CD8-positive, alpha-beta memory T cell (primary cell): ENCODE measurements around the gene CELF6. TPM values are rescaled to one million over a fixed set of nuclear protein-coding genes. Genes with fewer than 3 reads are reported as not detected.

Experiments
- CTCF ChIA-PET: fragments of 350-600 bp; sonication (Branson Sonifier 250); formaldehyde crosslinking; loops from one replicate; lab custom pipeline; 2021; ENCODE audit warnings: antibody characterized with exemption; lab: Charles Lee
- POLR2A ChIA-PET: fragments of 350-600 bp; sonication (Branson Sonifier 250); formaldehyde crosslinking; loops from one replicate; lab custom pipeline; 2021; ENCODE audit warnings: antibody characterized with exemption; lab: Charles Lee
- DNase-seq, 5 donors: peaks; one replicate each; pipeline versions ENCODE4 v3.0.0 to v3.0.0-alpha.2; 2020 to 2022; ENCODE audit warnings: mixed read lengths in 1 of 5
- H3K27ac ChIP-seq: one replicate; pipeline ENCODE4 v1.7.0; 2013; ENCODE audit warnings: low read depth, mild to moderate bottlenecking, low read length, moderate library complexity
- H3K27me3 ChIP-seq: 2 replicates; pipeline ENCODE4 v1.7.0; 2013; ENCODE audit warnings: low read length, mild to moderate bottlenecking; ENCODE audit not compliant: insufficient read depth, poor library complexity, severe bottlenecking
- H3K36me3 ChIP-seq: 2 replicates; pipeline ENCODE4 v1.7.0; 2013; ENCODE audit warnings: mild to moderate bottlenecking, low read length, moderate library complexity; ENCODE audit not compliant: insufficient read depth
- H3K4me1 ChIP-seq: 2 replicates; pipeline ENCODE4 v1.7.0; 2013; ENCODE audit warnings: mild to moderate bottlenecking, low read length, moderate library complexity; ENCODE audit not compliant: insufficient read depth
- H3K4me3 ChIP-seq: 2 replicates; pipeline ENCODE4 v1.7.0; 2013; ENCODE audit warnings: mild to moderate bottlenecking, low read length
- H3K9me3 ChIP-seq: 2 replicates; pipeline ENCODE4 v1.7.0; 2013; ENCODE audit warnings: mild to moderate bottlenecking, low read length
- H3K27ac Mint-ChIP-seq, 8 donors: one replicate each; pipeline ENCODE4 v1.8.0; 2020 to 2021; ENCODE audit warnings: mixed read lengths in 8 of 8, mild to moderate bottlenecking in 6 of 8, inconsistent platforms in 3 of 8, moderate library complexity in 3 of 8
- H3K27me3 Mint-ChIP-seq, 2 donors: one replicate each; pipeline ENCODE4 v1.8.0; 2020 to 2021; ENCODE audit warnings: mixed read lengths in 2 of 2, mild to moderate bottlenecking in 1 of 2, moderate library complexity in 1 of 2
- H3K36me3 Mint-ChIP-seq, 3 donors: one replicate each; pipeline ENCODE4 v1.8.0; 2020 to 2021; ENCODE audit warnings: mixed read lengths in 3 of 3, inconsistent platforms in 1 of 3, mild to moderate bottlenecking in 1 of 3
- H3K4me1 Mint-ChIP-seq, 3 donors: one replicate each; pipeline ENCODE4 v1.8.0; 2020 to 2021; ENCODE audit warnings: mixed read lengths in 3 of 3, inconsistent platforms in 1 of 3, mild to moderate bottlenecking in 1 of 3
- H3K4me3 Mint-ChIP-seq, 7 donors: one replicate each; pipeline ENCODE4 v1.8.0; 2020 to 2021; ENCODE audit warnings: mixed read lengths in 7 of 7, mild to moderate bottlenecking in 6 of 7, moderate library complexity in 4 of 7, inconsistent platforms in 2 of 7
- H3K9me3 Mint-ChIP-seq, 5 donors: one replicate each; pipeline ENCODE4 v1.8.0; 2020 to 2022; ENCODE audit warnings: mixed read lengths in 5 of 5, mild to moderate bottlenecking in 3 of 5, moderate library complexity in 2 of 5, inconsistent platforms in 1 of 5
- polyA plus RNA-seq: library from polyadenylated mRNA; unstranded; fragments of 300-500 nt; fragmentation: Illumina TruSeq; gene quantifications from one replicate; pipeline ENCODE4 v1.2.3, GENCODE V29; 2021
- total RNA-seq, 2 experiments: library from RNA; stranded (reverse); gene quantifications; one replicate each; pipeline ENCODE4 v1.2.3, GENCODE V29; 2021

Gene CELF6
- total and polyA plus RNA-seq, 3 experiments from 2014 or later, result 0.53 to 0.68 TPM; not detected in 1

DNA sequence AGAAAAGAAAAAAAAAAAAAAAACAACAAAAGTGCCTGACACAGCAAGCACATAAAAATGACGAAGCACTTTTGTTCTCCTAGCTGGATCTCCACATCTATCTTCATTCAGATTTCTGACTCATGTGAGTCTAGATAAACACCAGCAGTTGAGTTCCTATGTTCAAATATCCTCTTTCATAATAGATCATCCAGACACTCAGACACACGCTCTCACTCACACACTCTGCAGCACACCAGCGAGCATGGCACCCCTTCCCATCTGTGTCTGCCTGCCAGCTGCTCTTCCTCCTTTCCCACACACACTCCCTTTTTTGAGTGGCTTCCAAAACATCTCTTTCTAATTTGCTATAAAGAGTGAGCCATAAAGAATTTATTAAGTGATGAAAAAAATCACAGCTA is 19.8 kb upstream of the CELF6 start:
- no peak overlapping the region for H3K27ac ChIP-seq
- CTCF ChIA-PET, result no interaction called here
- H3K9me3 Mint-ChIP-seq, result peaks cover 0 to 4% (median 0%) of the 10 kb centered on the region in 5 donors

GRCh38 chr15:72338617-72339321 is 18.8 kb upstream of the CELF6 start:
- H3K36me3 ChIP-seq, result no peaks in the 10 kb centered on the region
- no peaks in the 10 kb centered on the region for H3K4me1 Mint-ChIP-seq
- H3K9me3 Mint-ChIP-seq, result peaks cover 0 to 4% (median 0%) of the 10 kb centered on the region in 5 donors
- no peaks in the 10 kb centered on the region for H3K27me3 Mint-ChIP-seq
- ChIA-PET CTCF (no interaction called here), POLR2A (no interaction called here)
- no peaks in the 10 kb centered on the region for H3K4me1 ChIP-seq
- no peaks in the 10 kb centered on the region for H3K27me3 ChIP-seq
- no peak overlapping the region for H3K4me3 ChIP-seq
- DNase-seq, result no peak
- H3K36me3 Mint-ChIP-seq, result peaks cover 0 to 52% (median 14%) of the 10 kb centered on the region in 3 donors
- H3K27ac ChIP-seq, result no peak overlapping the region
- no peak overlapping the region for H3K27ac Mint-ChIP-seq
- no peaks in the 10 kb centered on the region for H3K9me3 ChIP-seq
- H3K4me3 Mint-ChIP-seq, result no peak overlapping the region

More for the DNA sequence above, 19.8 kb upstream of the CELF6 start:
- Mint-ChIP-seq H3K27me3 (no peaks in the 10 kb centered on the region), H3K27ac (no peak overlapping the region), H3K4me3 (no peak overlapping the region), H3K36me3 (peaks cover 0 to 58% (median 14%) of the 10 kb centered on the region in 3 donors), H3K4me1 (no peaks in the 10 kb centered on the region)
- Histone ChIP-seq H3K4me1 (no peaks in the 10 kb centered on the region), H3K27me3 (no peaks in the 10 kb centered on the region), H3K9me3 (no peaks in the 10 kb centered on the region), H3K36me3 (peaks cover 8% of the 10 kb centered on the region), H3K4me3 (no peak overlapping the region)
- DNase-seq, result no peak
- POLR2A ChIA-PET, result no interaction called here

DNA sequence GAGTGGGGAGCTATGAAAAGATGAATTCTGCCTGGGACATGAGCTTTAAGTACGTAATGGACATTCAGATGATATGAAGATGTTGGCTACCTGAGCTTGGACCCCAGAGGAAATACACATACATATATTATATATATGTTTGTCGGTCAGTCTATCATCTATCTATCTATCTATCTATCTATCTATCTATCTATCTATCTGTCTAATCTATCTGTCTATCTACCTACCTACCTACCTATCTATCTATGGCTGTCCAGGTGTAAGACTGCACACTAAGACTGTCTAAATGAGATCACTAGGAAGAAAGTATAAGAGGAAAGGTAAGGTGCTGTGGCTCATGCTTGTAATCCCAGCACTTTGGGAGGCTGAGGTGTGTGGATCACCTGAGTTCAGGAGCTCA is 18.2 kb upstream of the CELF6 start:
- no peak overlapping the region for H3K4me3 ChIP-seq
- H3K4me1 Mint-ChIP-seq, result no peaks in the 10 kb centered on the region
- no peaks in the 10 kb centered on the region for H3K36me3 ChIP-seq
- ChIA-PET POLR2A (no interaction called here), CTCF (no interaction called here)
- H3K27me3 Mint-ChIP-seq, result no peaks in the 10 kb centered on the region
- no peaks in the 10 kb centered on the region for H3K9me3 ChIP-seq
- H3K9me3 Mint-ChIP-seq, result peaks cover 0 to 4% (median 0%) of the 10 kb centered on the region in 5 donors
- no peak overlapping the region for H3K4me3 Mint-ChIP-seq
- no peak overlapping the region for H3K27ac ChIP-seq
- DNase-seq, result no peak
- no peak overlapping the region for H3K27ac Mint-ChIP-seq
- no peaks in the 10 kb centered on the region for H3K4me1 ChIP-seq
- H3K27me3 ChIP-seq, result no peaks in the 10 kb centered on the region
- peaks cover 0 to 46% (median 14%) of the 10 kb centered on the region in 3 donors for H3K36me3 Mint-ChIP-seq

- Mint-ChIP-seq H3K9me3 (peaks cover 0 to 4% (median 0%) of the 10 kb centered on the region in 5 donors), H3K36me3 (peaks cover 0 to 38% (median 17%) of the 10 kb centered on the region in 3 donors), H3K4me1 (no peaks in the 10 kb centered on the region), H3K4me3 (no peak overlapping the region), H3K27ac (no peak overlapping the region), H3K27me3 (peaks cover 0 to 1% of the 10 kb centered on the region in 2 donors)
- no peak for DNase-seq
- no peaks in the 10 kb centered on the region for H3K4me1 ChIP-seq
- POLR2A ChIA-PET, result no interaction called here
- no peak overlapping the region for H3K4me3 ChIP-seq
- H3K9me3 ChIP-seq, result no peaks in the 10 kb centered on the region
- CTCF ChIA-PET, result no interaction called here
- no peak overlapping the region for H3K27ac ChIP-seq
- H3K36me3 ChIP-seq, result no peaks in the 10 kb centered on the region
- H3K27me3 ChIP-seq, result no peaks in the 10 kb centered on the region
Measured at GRCh38 chr15:72334842-72335241, 14.9 kb upstream of the CELF6 start.

GRCh38 chr15:72331021-72331420 is 11.1 kb upstream of the CELF6 start:
- CTCF ChIA-PET, result no interaction called here
- no peaks in the 10 kb centered on the region for H3K4me1 Mint-ChIP-seq
- POLR2A ChIA-PET, result no interaction called here
- Histone ChIP-seq H3K27ac (no peak overlapping the region), H3K36me3 (no peaks in the 10 kb centered on the region), H3K4me1 (no peaks in the 10 kb centered on the region), H3K9me3 (no peaks in the 10 kb centered on the region), H3K27me3 (no peaks in the 10 kb centered on the region), H3K4me3 (no peak overlapping the region)
- DNase-seq, result no peak
- no peak overlapping the region for H3K27ac Mint-ChIP-seq
- peaks cover 0 to 4% (median 0%) of the 10 kb centered on the region in 5 donors for H3K9me3 Mint-ChIP-seq
- H3K36me3 Mint-ChIP-seq, result peaks cover 15 to 40% (median 18%) of the 10 kb centered on the region in 3 donors
- H3K27me3 Mint-ChIP-seq, result peaks cover 0 to 1% of the 10 kb centered on the region in 2 donors
- H3K4me3 Mint-ChIP-seq, result no peak overlapping the region

GRCh38 chr15:72323752-72324151 is 3.8 kb upstream of the CELF6 start:
- DNase-seq, result no peak
- POLR2A ChIA-PET, result no interaction called here
- CTCF ChIA-PET, result no interaction called here

DNA sequence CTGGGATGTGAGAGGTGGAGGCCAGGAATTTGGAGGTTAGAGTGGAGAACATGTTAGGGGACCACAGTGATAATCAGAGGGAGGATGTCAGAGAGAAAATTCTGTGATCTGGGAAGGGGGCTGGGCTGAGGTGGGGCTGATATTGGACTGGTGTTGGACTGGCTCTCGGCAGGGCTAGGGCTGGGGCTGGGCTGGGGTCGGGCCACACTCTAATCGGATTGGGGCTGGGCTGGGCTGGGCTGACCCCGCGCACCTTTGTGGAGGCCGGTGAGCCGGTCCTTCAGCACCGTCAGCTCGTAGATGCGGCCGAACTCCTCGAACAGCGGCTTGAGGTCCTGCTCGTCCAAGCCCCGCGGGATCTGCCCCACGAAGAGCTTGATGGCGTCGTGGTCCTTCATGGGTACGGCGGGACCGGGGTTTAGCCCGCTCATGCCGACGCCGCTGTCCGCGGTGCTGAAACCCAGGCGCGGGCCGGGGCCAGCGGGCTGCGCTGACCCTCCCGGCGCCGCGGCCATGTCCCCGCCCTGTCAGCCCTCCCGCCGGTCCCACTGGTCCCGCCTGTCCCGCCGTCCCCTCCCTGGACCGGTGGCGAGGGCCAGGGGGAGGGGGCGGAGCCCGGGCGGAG is 485 bp downstream of the CELF6 start:
- Mint-ChIP-seq H3K4me3 (peak overlapping the region; percentile 56 to 84 (median 75)), H3K4me1 (peaks cover 16 to 23% (median 19%) of the 10 kb centered on the region in 3 donors), H3K9me3 (peaks cover 3 to 8% (median 5%) of the 10 kb centered on the region in 5 donors), H3K27me3 (peaks cover 0 to 4% of the 10 kb centered on the region in 2 donors), H3K27ac (peak overlapping the region in 7 of 8 donors; percentile 13 to 93 (median 68)), H3K36me3 (peaks cover 2 to 11% (median 7%) of the 10 kb centered on the region in 3 donors)
- H3K27ac ChIP-seq, result no peak overlapping the region
- no peak overlapping the region for H3K4me3 ChIP-seq
- no peaks in the 10 kb centered on the region for H3K36me3 ChIP-seq
- no peaks in the 10 kb centered on the region for H3K27me3 ChIP-seq
- DNase-seq, result peak; percentile 39 to 65 (median 43)
- POLR2A ChIA-PET, result interaction anchor here (0.9 kb wide), 1 partner anchor 154 kb away, joined by 4 read pairs; no protein-coding TSS in a partner anchor
- H3K9me3 ChIP-seq, result no peaks in the 10 kb centered on the region
- CTCF ChIA-PET, result interaction anchor here (1.2 kb wide), 1 partner anchor 154 kb away, joined by 3 read pairs; no protein-coding TSS in a partner anchor
- H3K4me1 ChIP-seq, result peaks cover 9% of the 10 kb centered on the region

More at GRCh38 chr15:72323752-72324151, 3.8 kb upstream of the CELF6 start:
- Histone ChIP-seq H3K27ac (no peak overlapping the region), H3K27me3 (no peaks in the 10 kb centered on the region), H3K4me1 (peaks cover 9% of the 10 kb centered on the region), H3K9me3 (no peaks in the 10 kb centered on the region), H3K4me3 (no peak overlapping the region), H3K36me3 (no peaks in the 10 kb centered on the region)
- peaks cover 0 to 4% of the 10 kb centered on the region in 2 donors for H3K27me3 Mint-ChIP-seq
- H3K4me1 Mint-ChIP-seq, result peaks cover 13 to 19% (median 16%) of the 10 kb centered on the region in 3 donors
- peaks cover 12 to 35% (median 22%) of the 10 kb centered on the region in 3 donors for H3K36me3 Mint-ChIP-seq
- peaks cover 5 to 12% (median 7%) of the 10 kb centered on the region in 5 donors for H3K9me3 Mint-ChIP-seq
- H3K27ac Mint-ChIP-seq, result no peak overlapping the region
- H3K4me3 Mint-ChIP-seq, result no peak overlapping the region
